ENCODE measurements around the gene CHI3L2.

The CHI3L2 gene

GRCh38 chr1:111227434-111227833 lies at the start of gene CHI3L2:
Gene CHI3L2, plus strand, starts transcription at chr1:111227713. Its CDS starts 17 bp downstream, at chr1:111227730.
- no peak for DNase-seq (ENCODE audit: low read depth)
- H3K4me3 ChIP-seq (ENCODE audit: low read depth, low read length), result no peak within 1 kb of the TSS

GRCh38 chr1:111179968-111180533 lies 47.5 kb upstream of the CHI3L2 start:
- H3K4me3 ChIP-seq (ENCODE audit: low read depth, low read length), result no peak overlapping the region
- no peak for DNase-seq (ENCODE audit: low read depth)

- no peak overlapping the region for H3K4me3 ChIP-seq (ENCODE audit: low read depth, low read length)
- DNase-seq (ENCODE audit: low read depth), result no peak
These were observed 45.5 kb upstream of the CHI3L2 start for GRCh38 chr1:111182052-111182451.

- no peak overlapping the region for H3K4me3 ChIP-seq (ENCODE audit: low read depth, low read length)
- DNase-seq (ENCODE audit: low read depth), result no peak
These were observed 44.0 kb upstream of the CHI3L2 start for GRCh38 chr1:111183308-111184069.

GRCh38 chr1:111184663-111185062 lies 42.9 kb upstream of the CHI3L2 start:
- H3K4me3 ChIP-seq (ENCODE audit: low read depth, low read length), result no peak overlapping the region
- DNase-seq (ENCODE audit: low read depth), result no peak

GRCh38 chr1:111190931-111191451 lies 36.5 kb upstream of the CHI3L2 start:
- peak; percentile 56 for DNase-seq (ENCODE audit: low read depth)
- no peak overlapping the region for H3K4me3 ChIP-seq (ENCODE audit: low read depth, low read length)

- H3K4me3 ChIP-seq (ENCODE audit: low read depth, low read length), result no peak overlapping the region
- DNase-seq (ENCODE audit: low read depth), result peak; percentile 30
These were observed 36.0 kb upstream of the CHI3L2 start for GRCh38 chr1:111191496-111191895.

- H3K4me3 ChIP-seq (ENCODE audit: low read depth, low read length), result no peak overlapping the region
- no peak for DNase-seq (ENCODE audit: low read depth)
These were observed 35.4 kb upstream of the CHI3L2 start for GRCh38 chr1:111192074-111192473.

GRCh38 chr1:111192658-111193519 lies 34.6 kb upstream of the CHI3L2 start:
- no peak overlapping the region for H3K4me3 ChIP-seq (ENCODE audit: low read depth, low read length)
- DNase-seq (ENCODE audit: low read depth), result no peak

- DNase-seq (ENCODE audit: low read depth), result no peak
- no peak overlapping the region for H3K4me3 ChIP-seq (ENCODE audit: low read depth, low read length)
These were observed 33.6 kb upstream of the CHI3L2 start for GRCh38 chr1:111193712-111194480.

GRCh38 chr1:111195002-111195684 lies 32.4 kb upstream of the CHI3L2 start:
- H3K4me3 ChIP-seq (ENCODE audit: low read depth, low read length), result no peak overlapping the region

GRCh38 chr1:111196213-111196612 lies 31.3 kb upstream of the CHI3L2 start:
- no peak for DNase-seq (ENCODE audit: low read depth)
- no peak overlapping the region for H3K4me3 ChIP-seq (ENCODE audit: low read depth, low read length)

More at GRCh38 chr1:111195002-111195684, 32.4 kb upstream of the CHI3L2 start:
- DNase-seq (ENCODE audit: low read depth), result no peak

GRCh38 chr1:111197598-111198284 lies 29.8 kb upstream of the CHI3L2 start:
- H3K4me3 ChIP-seq (ENCODE audit: low read depth, low read length), result no peak overlapping the region
- DNase-seq (ENCODE audit: low read depth), result no peak

- no peak overlapping the region for H3K4me3 ChIP-seq (ENCODE audit: low read depth, low read length)
- DNase-seq (ENCODE audit: low read depth), result no peak
These were observed 28.7 kb upstream of the CHI3L2 start for GRCh38 chr1:111198836-111199235.

GRCh38 chr1:111199329-111199728 lies 28.2 kb upstream of the CHI3L2 start:
- no peak for DNase-seq (ENCODE audit: low read depth)
- H3K4me3 ChIP-seq (ENCODE audit: low read depth, low read length), result no peak overlapping the region

- no peak for DNase-seq (ENCODE audit: low read depth)
These were observed 27.4 kb upstream of the CHI3L2 start, which contains the start of gene DENND2D for GRCh38 chr1:111199881-111200801. Gene DENND2D, minus strand, starts transcription at chr1:111200646. Its CDS starts 187 bp downstream, at chr1:111200459.

GRCh38 chr1:111200802-111201161 lies 26.7 kb upstream of the CHI3L2 start:
- H3K4me3 ChIP-seq (ENCODE audit: low read depth, low read length), result no peak overlapping the region
- no peak for DNase-seq (ENCODE audit: low read depth)

More at GRCh38 chr1:111199881-111200801, 27.4 kb upstream of the CHI3L2 start, which contains the start of gene DENND2D:
- H3K4me3 ChIP-seq (ENCODE audit: low read depth, low read length), result no peak within 1 kb of the TSS
